22Rv1 (cell line): ENCODE results near the gene DGCR2.

Experiments
- ZFX ChIP-seq: fragments of 450-650 bp; IDR thresholded peaks from 2 replicates; pipeline ENCODE4 v1.6.1; 2017; ENCODE audit warnings: antibody characterized with exemption, borderline replicate concordance
- TF ChIP-seq, protein P1 (sequence below): fragments of 450-650 bp; IDR thresholded peaks from 2 replicates; pipeline ENCODE4 v1.5.1; 2017; ENCODE audit warnings: mild to moderate bottlenecking

DNA sequence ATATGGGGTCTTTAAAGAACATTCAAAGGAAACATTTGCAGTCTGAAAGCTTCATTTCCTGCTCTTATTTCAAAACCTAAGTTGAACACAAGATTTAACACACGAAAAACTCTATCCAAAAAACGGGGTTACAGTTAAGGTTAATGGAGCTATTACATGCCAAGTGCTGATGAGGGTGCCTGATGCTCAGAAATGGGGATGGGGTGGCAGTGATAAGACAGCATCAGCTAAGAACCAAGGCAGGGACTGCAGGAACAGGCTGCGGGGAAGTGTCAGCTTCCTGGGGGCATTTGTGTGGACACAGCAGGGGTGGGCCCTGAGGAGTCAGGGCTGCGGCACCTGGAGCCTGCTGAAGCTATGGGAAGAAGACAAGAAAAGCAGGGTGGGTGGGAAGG is 12.2 kb downstream of the DGCR2 start:
- TF ChIP-seq, protein P1, sequence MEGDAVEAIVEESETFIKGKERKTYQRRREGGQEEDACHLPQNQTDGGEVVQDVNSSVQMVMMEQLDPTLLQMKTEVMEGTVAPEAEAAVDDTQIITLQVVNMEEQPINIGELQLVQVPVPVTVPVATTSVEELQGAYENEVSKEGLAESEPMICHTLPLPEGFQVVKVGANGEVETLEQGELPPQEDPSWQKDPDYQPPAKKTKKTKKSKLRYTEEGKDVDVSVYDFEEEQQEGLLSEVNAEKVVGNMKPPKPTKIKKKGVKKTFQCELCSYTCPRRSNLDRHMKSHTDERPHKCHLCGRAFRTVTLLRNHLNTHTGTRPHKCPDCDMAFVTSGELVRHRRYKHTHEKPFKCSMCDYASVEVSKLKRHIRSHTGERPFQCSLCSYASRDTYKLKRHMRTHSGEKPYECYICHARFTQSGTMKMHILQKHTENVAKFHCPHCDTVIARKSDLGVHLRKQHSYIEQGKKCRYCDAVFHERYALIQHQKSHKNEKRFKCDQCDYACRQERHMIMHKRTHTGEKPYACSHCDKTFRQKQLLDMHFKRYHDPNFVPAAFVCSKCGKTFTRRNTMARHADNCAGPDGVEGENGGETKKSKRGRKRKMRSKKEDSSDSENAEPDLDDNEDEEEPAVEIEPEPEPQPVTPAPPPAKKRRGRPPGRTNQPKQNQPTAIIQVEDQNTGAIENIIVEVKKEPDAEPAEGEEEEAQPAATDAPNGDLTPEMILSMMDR: no peak
- no peak for TF ChIP-seq ZFX
